Measurements from ENCODE around the gene NATD1.

GRCh38 chr17:21268596-21269188 lies 15.5 kb upstream of the NATD1 start:
- TF ChIP-seq CTCF (IDR thresholded peaks at IDR 0.05) (no peak), POLR2A (IDR thresholded peaks at IDR 0.05) (no peak)
